Measurements from ENCODE around the gene KCNJ15. TPM values are rescaled to one million over a fixed set of nuclear protein-coding genes. Genes with fewer than 3 reads are reported as not detected.

Gene KCNJ15
- polyA plus RNA-seq, 1 donor from 2014 or later = not detected

DNA sequence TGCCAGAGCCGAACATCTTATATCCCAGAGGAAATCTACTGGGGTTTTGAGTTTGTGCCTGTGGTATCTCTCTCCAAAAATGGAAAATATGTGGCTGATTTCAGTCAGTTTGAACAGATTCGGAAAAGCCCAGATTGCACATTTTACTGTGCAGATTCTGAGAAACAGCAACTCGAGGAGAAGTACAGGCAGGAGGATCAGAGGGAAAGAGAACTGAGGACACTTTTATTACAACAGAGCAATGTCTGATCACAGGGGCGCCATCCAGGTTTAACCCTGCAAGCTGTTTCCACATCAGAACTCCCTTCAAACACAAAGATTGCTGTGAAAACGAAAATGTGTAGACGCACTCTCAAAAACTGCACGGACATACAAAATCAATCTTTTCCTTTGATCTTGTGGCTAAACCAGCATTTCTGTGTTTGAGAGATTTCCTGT, 43.4 kb downstream of the KCNJ15 start:
- Histone ChIP-seq H4K20me1 (ENCODE audit: insufficient read depth) (no peaks in the 10 kb centered on the region), H3K27me3 (ENCODE audit: insufficient read depth, low read depth, low read length) (no peaks in the 10 kb centered on the region), H2AFZ (ENCODE audit: low read depth, low read length) (no peak overlapping the region), H3K79me2 (replicated peaks; ENCODE audit: insufficient read depth, low read length) (no peaks in the 10 kb centered on the region), H3K36me3 (ENCODE audit: insufficient read depth, low read length) (no peaks in the 10 kb centered on the region), H3K4me3 (ENCODE audit: low read length) (no peak overlapping the region), H3K9ac (ENCODE audit: low read length) (no peak overlapping the region), H3F3A (ENCODE audit: insufficient read depth, low read length, poor library complexity, severe bottlenecking) (no peaks in the 10 kb centered on the region), H3K9me2 (ENCODE audit: insufficient read depth, low read length) (no peaks in the 10 kb centered on the region), H3K4me2 (ENCODE audit: low read length) (no peak overlapping the region), H3K27ac (ENCODE audit: low read length) (no peak overlapping the region), H3K9me3 (ENCODE audit: low read length) (no peaks in the 10 kb centered on the region)
- no peak for TF ChIP-seq MXI1 (conservative IDR thresholded peaks at IDR 0.05; ENCODE audit: poor library complexity, severe bottlenecking)
- TF ChIP-seq SMC3 (conservative IDR thresholded peaks at IDR 0.05; ENCODE audit: poor library complexity) = no peak
- no peak for TF ChIP-seq EZH2 (IDR thresholded peaks at IDR 0.05; ENCODE audit: borderline replicate concordance, insufficient read depth, low read length, poor library complexity, severe bottlenecking)
- no peak for TF ChIP-seq RAD21 (conservative IDR thresholded peaks at IDR 0.05)
- TF ChIP-seq CTCF (IDR thresholded peaks at IDR 0.05; ENCODE audit: poor library complexity, severe bottlenecking) = no peak
- TF ChIP-seq, protein P1, sequence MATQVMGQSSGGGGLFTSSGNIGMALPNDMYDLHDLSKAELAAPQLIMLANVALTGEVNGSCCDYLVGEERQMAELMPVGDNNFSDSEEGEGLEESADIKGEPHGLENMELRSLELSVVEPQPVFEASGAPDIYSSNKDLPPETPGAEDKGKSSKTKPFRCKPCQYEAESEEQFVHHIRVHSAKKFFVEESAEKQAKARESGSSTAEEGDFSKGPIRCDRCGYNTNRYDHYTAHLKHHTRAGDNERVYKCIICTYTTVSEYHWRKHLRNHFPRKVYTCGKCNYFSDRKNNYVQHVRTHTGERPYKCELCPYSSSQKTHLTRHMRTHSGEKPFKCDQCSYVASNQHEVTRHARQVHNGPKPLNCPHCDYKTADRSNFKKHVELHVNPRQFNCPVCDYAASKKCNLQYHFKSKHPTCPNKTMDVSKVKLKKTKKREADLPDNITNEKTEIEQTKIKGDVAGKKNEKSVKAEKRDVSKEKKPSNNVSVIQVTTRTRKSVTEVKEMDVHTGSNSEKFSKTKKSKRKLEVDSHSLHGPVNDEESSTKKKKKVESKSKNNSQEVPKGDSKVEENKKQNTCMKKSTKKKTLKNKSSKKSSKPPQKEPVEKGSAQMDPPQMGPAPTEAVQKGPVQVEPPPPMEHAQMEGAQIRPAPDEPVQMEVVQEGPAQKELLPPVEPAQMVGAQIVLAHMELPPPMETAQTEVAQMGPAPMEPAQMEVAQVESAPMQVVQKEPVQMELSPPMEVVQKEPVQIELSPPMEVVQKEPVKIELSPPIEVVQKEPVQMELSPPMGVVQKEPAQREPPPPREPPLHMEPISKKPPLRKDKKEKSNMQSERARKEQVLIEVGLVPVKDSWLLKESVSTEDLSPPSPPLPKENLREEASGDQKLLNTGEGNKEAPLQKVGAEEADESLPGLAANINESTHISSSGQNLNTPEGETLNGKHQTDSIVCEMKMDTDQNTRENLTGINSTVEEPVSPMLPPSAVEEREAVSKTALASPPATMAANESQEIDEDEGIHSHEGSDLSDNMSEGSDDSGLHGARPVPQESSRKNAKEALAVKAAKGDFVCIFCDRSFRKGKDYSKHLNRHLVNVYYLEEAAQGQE (IDR thresholded peaks at IDR 0.05; ENCODE audit: borderline replicate concordance) = no peak

GRCh38 chr21:38301321-38302214, 44.8 kb downstream of the KCNJ15 start:
- no peaks in the 10 kb centered on the region for H3K9me3 ChIP-seq (ENCODE audit: low read length)
- H3K4me3 ChIP-seq (ENCODE audit: low read length) = no peak overlapping the region
- no peak overlapping the region for H3K9ac ChIP-seq (ENCODE audit: low read length)
- no peak overlapping the region for H3K4me2 ChIP-seq (ENCODE audit: low read length)
- no peak overlapping the region for H3K27ac ChIP-seq (ENCODE audit: low read length)
- no peaks in the 10 kb centered on the region for H4K20me1 ChIP-seq (ENCODE audit: insufficient read depth)
- no peaks in the 10 kb centered on the region for H3K9me2 ChIP-seq (ENCODE audit: insufficient read depth, low read length)
- no peaks in the 10 kb centered on the region for H3K27me3 ChIP-seq (ENCODE audit: insufficient read depth, low read depth, low read length)
- no peaks in the 10 kb centered on the region for H3K79me2 ChIP-seq (replicated peaks; ENCODE audit: insufficient read depth, low read length)
- H3K36me3 ChIP-seq (ENCODE audit: insufficient read depth, low read length) = no peaks in the 10 kb centered on the region
- H2AFZ ChIP-seq (ENCODE audit: low read depth, low read length) = peak overlapping the region; percentile 37
- TF ChIP-seq, protein P1 (IDR thresholded peaks at IDR 0.05; ENCODE audit: borderline replicate concordance) = no peak
- TF ChIP-seq EP300 (conservative IDR thresholded peaks at IDR 0.05; ENCODE audit: poor library complexity, severe bottlenecking) = no peak
- no peak for TF ChIP-seq MXI1 (conservative IDR thresholded peaks at IDR 0.05; ENCODE audit: poor library complexity, severe bottlenecking)
- TF ChIP-seq POLR2AphosphoS5 (IDR thresholded peaks at IDR 0.05) = no peak
- no peak for TF ChIP-seq SMC3 (conservative IDR thresholded peaks at IDR 0.05; ENCODE audit: poor library complexity)
- no peak for TF ChIP-seq TAF1 (IDR thresholded peaks at IDR 0.05; ENCODE audit: low read depth)
- TF ChIP-seq RAD21 (conservative IDR thresholded peaks at IDR 0.05) = no peak
- TF ChIP-seq CTCF (IDR thresholded peaks at IDR 0.05; ENCODE audit: poor library complexity, severe bottlenecking) = no peak
- no peak for TF ChIP-seq EZH2 (IDR thresholded peaks at IDR 0.05; ENCODE audit: borderline replicate concordance, insufficient read depth, low read length, poor library complexity, severe bottlenecking)
- no peaks in the 10 kb centered on the region for H3F3A ChIP-seq (ENCODE audit: insufficient read depth, low read length, poor library complexity, severe bottlenecking)
